HG03571 (cell line): ENCODE data around the gene GSTM2.
"Not testable (repeated sequence)": the region's sequence is repeated elsewhere in the genome, so short reads cannot be mapped to it uniquely, and the experiment has no call there.

Experiments used
- ATAC-seq: cut with Tn5 transposase; IDR thresholded peaks from one replicate; pipeline ENCODE4 v1.9.1; 2021; ENCODE audit not compliant: unreplicated experiment

Gene GSTM2

GRCh38 chr1:109643385-109644230 lies 24.2 kb upstream of the GSTM2 start:
- peak; percentile 75 for ATAC-seq

GRCh38 chr1:109644670-109645069 lies 23.2 kb upstream of the GSTM2 start:
- ATAC-seq: no peak

- no peak for ATAC-seq
Measured at GRCh38 chr1:109649491-109649914, 18.4 kb upstream of the GSTM2 start.

- no peak for ATAC-seq
Measured at GRCh38 chr1:109650609-109651008, 17.2 kb upstream of the GSTM2 start.

- ATAC-seq: no peak
Measured at GRCh38 chr1:109652402-109652801, 15.5 kb upstream of the GSTM2 start.

GRCh38 chr1:109653306-109653705 lies 14.6 kb upstream of the GSTM2 start:
- ATAC-seq: no peak

- ATAC-seq: no peak
Measured at GRCh38 chr1:109654519-109654918, 13.3 kb upstream of the GSTM2 start.

GRCh38 chr1:109655615-109656519 lies 12.0 kb upstream of the GSTM2 start, which contains the start of gene GSTM4:
GSTM4 (plus strand) TSS chr1:109656099; CDS start chr1:109656390, 291 bp downstream.
- ATAC-seq: peak; percentile 91

GRCh38 chr1:109657395-109657794 lies 10.5 kb upstream of the GSTM2 start:
- ATAC-seq: no peak

GRCh38 chr1:109657970-109658369 lies 9.9 kb upstream of the GSTM2 start:
- ATAC-seq: no peak

GRCh38 chr1:109658533-109659042 lies 9.3 kb upstream of the GSTM2 start:
- ATAC-seq: no peak

GRCh38 chr1:109659145-109659544 lies 8.7 kb upstream of the GSTM2 start:
- no peak for ATAC-seq

- ATAC-seq: no peak
Measured at GRCh38 chr1:109659997-109660690, 7.7 kb upstream of the GSTM2 start.

GRCh38 chr1:109660691-109661026 lies 7.2 kb upstream of the GSTM2 start:
- ATAC-seq: not testable (repeated sequence)

GRCh38 chr1:109661391-109661790 lies 6.5 kb upstream of the GSTM2 start:
- ATAC-seq: no peak

- no peak for ATAC-seq
Measured at GRCh38 chr1:109664671-109665070, 3.2 kb upstream of the GSTM2 start.

- no peak for ATAC-seq
Measured at GRCh38 chr1:109668123-109668775, 392 bp downstream of the GSTM2 start.

- no peak for ATAC-seq
Measured at GRCh38 chr1:109669246-109669948, 1.5 kb downstream of the GSTM2 start.

- not testable (repeated sequence) for ATAC-seq
Measured at GRCh38 chr1:109669949-109670302, 2.1 kb downstream of the GSTM2 start.

GRCh38 chr1:109671067-109671466 lies 3.2 kb downstream of the GSTM2 start:
- ATAC-seq: no peak
